ENCODE measurements around the gene PPP1R15A. TPM values are rescaled to one million over a fixed set of nuclear protein-coding genes. Genes with fewer than 3 reads are reported as not detected.

PPP1R15A gene
- total and polyA plus RNA-seq, 2 experiments from 2014 or later = 14.0 to 15.8 TPM

GRCh38 chr19:48861313-48861712 lies 10.9 kb upstream of the PPP1R15A start (continued):
- TF ChIP-seq REST (IDR thresholded peaks at IDR 0.05; ENCODE audit: unreplicated experiment) (no peak), ZNF331 (CRISPR knock-in tag; IDR thresholded peaks at IDR 0.05; ENCODE audit: low read depth) (no peak), POLR2AphosphoS5 (IDR thresholded peaks at IDR 0.05; ENCODE audit: low read depth) (no peak)

- Mint-ChIP-seq H3K4me1 (peaks cover 17% of the 10 kb centered on the region), H3K9me3 (no peaks in the 10 kb centered on the region), H3K4me3 (no peak overlapping the region), H3K27me3 (ENCODE audit: insufficient read depth, low read depth, poor library complexity) (peaks cover 12% of the 10 kb centered on the region), H3K36me3 (ENCODE audit: low read depth) (peaks cover 22% of the 10 kb centered on the region), H3K27ac (no peak overlapping the region)
- TF ChIP-seq JUNB (IDR thresholded peaks at IDR 0.05; ENCODE audit: unreplicated experiment) (no peak), REST (IDR thresholded peaks at IDR 0.05; ENCODE audit: unreplicated experiment) (no peak), CTCF (conservative IDR thresholded peaks at IDR 0.05; ENCODE audit: low read depth in 2 of 2) (no peak), ETS1 (IDR thresholded peaks at IDR 0.05) (no peak), NANOG (IDR thresholded peaks at IDR 0.05; ENCODE audit: borderline replicate concordance) (no peak)
- H3K79me2 ChIP-seq (replicated peaks; ENCODE audit: insufficient read depth) = no peaks in the 10 kb centered on the region
- H4K20me1 ChIP-seq (replicated peaks; ENCODE audit: insufficient read depth) = no peaks in the 10 kb centered on the region
- 0 out of 2 replicates have a peak overlapping the region, but pooled peaks have one; percentile 59 for H3K27ac ChIP-seq (ENCODE audit: low read depth)
- ATAC-seq = no peak
- DNase-seq (ENCODE audit: low spot score) = no peak
- no peaks in the 10 kb centered on the region for H3F3A ChIP-seq (replicated peaks; ENCODE audit: low read depth)
- peaks cover 8% of the 10 kb centered on the region; the same call in 1 of the 2 replicates for H3K4me1 ChIP-seq (ENCODE audit: insufficient read depth)
- no peaks in the 10 kb centered on the region; the same call in 1 of the 2 replicates for H3K36me3 ChIP-seq (ENCODE audit: insufficient read depth)
- no peak overlapping the region for H2AFZ ChIP-seq
- H3K4me3 ChIP-seq = no peak overlapping the region
- no peak overlapping the region for H3K4me2 ChIP-seq
- H3K9me2 ChIP-seq (ENCODE audit: insufficient read depth) = no peaks in the 10 kb centered on the region
- no peaks in the 10 kb centered on the region for H3K27me3 ChIP-seq (ENCODE audit: insufficient read depth)
Measured at GRCh38 chr19:48862827-48863226, 9.4 kb upstream of the PPP1R15A start.
